ENCODE measurements around the gene GALNT2.

The GALNT2 gene

GRCh38 chr1:230147253-230148125, 80.5 kb downstream of the GALNT2 start:
- no peak for DNase-seq

GRCh38 chr1:230148126-230148652, 81.2 kb downstream of the GALNT2 start:
- no peak for DNase-seq

GRCh38 chr1:230148768-230149469, 81.9 kb downstream of the GALNT2 start:
- no peak for DNase-seq

GRCh38 chr1:230149751-230150584, 82.9 kb downstream of the GALNT2 start:
- DNase-seq = no peak

GRCh38 chr1:230150615-230151014, 83.6 kb downstream of the GALNT2 start:
- DNase-seq = no peak

- DNase-seq = no peak
Measured at GRCh38 chr1:230151924-230152468, 85.0 kb downstream of the GALNT2 start.

GRCh38 chr1:230152999-230153398, 86.0 kb downstream of the GALNT2 start:
- no peak for DNase-seq

- DNase-seq = no peak
Measured at GRCh38 chr1:230153641-230154296, 86.7 kb downstream of the GALNT2 start.

- DNase-seq = no peak
Measured at GRCh38 chr1:230155021-230155420, 88.0 kb downstream of the GALNT2 start.

- DNase-seq = no peak
Measured at GRCh38 chr1:230156068-230156467, 89.0 kb downstream of the GALNT2 start.

GRCh38 chr1:230156536-230156935, 89.5 kb downstream of the GALNT2 start:
- no peak for DNase-seq

- DNase-seq = peak; percentile 65
Measured at GRCh38 chr1:230157420-230158390, 90.7 kb downstream of the GALNT2 start.

- no peak for DNase-seq
Measured at GRCh38 chr1:230158415-230159291, 91.6 kb downstream of the GALNT2 start.

- no peak for DNase-seq
Measured at GRCh38 chr1:230159580-230159979, 92.5 kb downstream of the GALNT2 start.

GRCh38 chr1:230160957-230161771, 94.1 kb downstream of the GALNT2 start:
- no peak for DNase-seq

- DNase-seq = peak; percentile 84
Measured at GRCh38 chr1:230163205-230163604, 96.2 kb downstream of the GALNT2 start.

GRCh38 chr1:230163719-230164118, 96.7 kb downstream of the GALNT2 start:
- DNase-seq = no peak

- DNase-seq = no peak
Measured at GRCh38 chr1:230165536-230165935, 98.5 kb downstream of the GALNT2 start.

Measured in fibroblast of skin of back (primary cell).